Measurements from ENCODE around the gene MMEL1. TPM values are rescaled to one million over a fixed set of nuclear protein-coding genes. Genes with fewer than 3 reads are reported as not detected.
"Not testable (repeated sequence)": the region's sequence is repeated elsewhere in the genome, so short reads cannot be mapped to it uniquely, and the experiment has no call there.

The MMEL1 gene
- total RNA-seq, 1 experiment from 2014 or later = not detected

- not testable (repeated sequence) for H3K27ac ChIP-seq; H3K36me3 ChIP-seq; H3K9me3 ChIP-seq (replicated peaks); H3K4me3 ChIP-seq; DNase-seq
- H3K4me1 ChIP-seq = peaks cover 10% of the 10 kb centered on the region
- peaks cover 24% of the 10 kb centered on the region for H3K27me3 ChIP-seq
These were observed 83.3 kb downstream of the MMEL1 start for GRCh38 chr1:2549367-2550029.

GRCh38 chr1:2548068-2548589 lies 84.7 kb downstream of the MMEL1 start:
- no peaks in the 10 kb centered on the region for H3K36me3 ChIP-seq
- no peak overlapping the region for H3K4me3 ChIP-seq
- H3K27ac ChIP-seq = no peak overlapping the region
- peak; percentile 70 to 82 for DNase-seq
- peaks cover 18% of the 10 kb centered on the region for H3K27me3 ChIP-seq
- no peaks in the 10 kb centered on the region for H3K9me3 ChIP-seq (replicated peaks)
- peaks cover 24% of the 10 kb centered on the region for H3K4me1 ChIP-seq

GRCh38 chr1:2547210-2548067 lies 85.4 kb downstream of the MMEL1 start:
- Histone ChIP-seq H3K4me1 (peaks cover 27% of the 10 kb centered on the region), H3K36me3 (no peaks in the 10 kb centered on the region), H3K27ac (no peak overlapping the region), H3K9me3 (replicated peaks) (no peaks in the 10 kb centered on the region), H3K4me3 (no peak overlapping the region), H3K27me3 (peaks cover 18% of the 10 kb centered on the region)
- no peak for DNase-seq

GRCh38 chr1:2546515-2547209 lies 86.2 kb downstream of the MMEL1 start:
- H3K27me3 ChIP-seq = peaks cover 20% of the 10 kb centered on the region
- no peaks in the 10 kb centered on the region for H3K36me3 ChIP-seq
- DNase-seq = peak in 1 of 2 experiments; percentile 52
- no peaks in the 10 kb centered on the region for H3K9me3 ChIP-seq (replicated peaks)
- H3K4me1 ChIP-seq = peaks cover 27% of the 10 kb centered on the region
- no peak overlapping the region for H3K27ac ChIP-seq
- H3K4me3 ChIP-seq = no peak overlapping the region

GRCh38 chr1:2545754-2546514 lies 86.9 kb downstream of the MMEL1 start:
- Histone ChIP-seq H3K36me3 (no peaks in the 10 kb centered on the region), H3K27me3 (peaks cover 19% of the 10 kb centered on the region; the same call in 1 of the 2 replicates), H3K4me3 (no peak overlapping the region), H3K27ac (no peak overlapping the region), H3K9me3 (replicated peaks) (no peaks in the 10 kb centered on the region), H3K4me1 (peaks cover 30% of the 10 kb centered on the region)
- peak; percentile 67 to 70 for DNase-seq

GRCh38 chr1:2544875-2545640 lies 87.8 kb downstream of the MMEL1 start:
- Histone ChIP-seq H3K4me1 (peaks cover 30% of the 10 kb centered on the region), H3K27me3 (peaks cover 23% of the 10 kb centered on the region; the same call in 1 of the 2 replicates), H3K27ac (peak overlapping the region; percentile 30), H3K36me3 (no peaks in the 10 kb centered on the region), H3K4me3 (no peak overlapping the region), H3K9me3 (replicated peaks) (no peaks in the 10 kb centered on the region)
- peak; percentile 67 to 82 for DNase-seq

GRCh38 chr1:2544093-2544874 lies 88.5 kb downstream of the MMEL1 start:
- Histone ChIP-seq H3K4me3 (no peak overlapping the region), H3K9me3 (replicated peaks) (no peaks in the 10 kb centered on the region), H3K27ac (peak overlapping the region; percentile 30), H3K36me3 (no peaks in the 10 kb centered on the region), H3K27me3 (peaks cover 20% of the 10 kb centered on the region; the same call in 1 of the 2 replicates), H3K4me1 (peaks cover 30% of the 10 kb centered on the region)
- DNase-seq = peak; percentile 61 to 74

- H3K27me3 ChIP-seq = peaks cover 17% of the 10 kb centered on the region; the same call in 1 of the 2 replicates
- H3K9me3 ChIP-seq (replicated peaks) = no peaks in the 10 kb centered on the region
- no peaks in the 10 kb centered on the region for H3K36me3 ChIP-seq
- peaks cover 30% of the 10 kb centered on the region for H3K4me1 ChIP-seq
- DNase-seq = peak; percentile 74 to 85
- peak overlapping the region; percentile 30 for H3K27ac ChIP-seq
- H3K4me3 ChIP-seq = peak overlapping the region; percentile 22
These were observed 89.2 kb downstream of the MMEL1 start for GRCh38 chr1:2543543-2544092.

GRCh38 chr1:2542246-2542915 lies 90.4 kb downstream of the MMEL1 start:
- H3K27me3 ChIP-seq = peaks cover 17% of the 10 kb centered on the region; the same call in 1 of the 2 replicates
- no peak for DNase-seq
- H3K4me1 ChIP-seq = peaks cover 30% of the 10 kb centered on the region
- no peak overlapping the region for H3K27ac ChIP-seq
- H3K36me3 ChIP-seq = no peaks in the 10 kb centered on the region
- H3K9me3 ChIP-seq (replicated peaks) = no peaks in the 10 kb centered on the region
- no peak overlapping the region for H3K4me3 ChIP-seq

GRCh38 chr1:2541619-2542245 lies 91.1 kb downstream of the MMEL1 start:
- DNase-seq = peak; percentile 69 to 78
- Histone ChIP-seq H3K36me3 (no peaks in the 10 kb centered on the region), H3K4me1 (peaks cover 30% of the 10 kb centered on the region), H3K27ac (no peak overlapping the region), H3K9me3 (replicated peaks) (no peaks in the 10 kb centered on the region), H3K27me3 (peaks cover 13% of the 10 kb centered on the region; the same call in 1 of the 2 replicates), H3K4me3 (no peak overlapping the region)

- peaks cover 18% of the 10 kb centered on the region; the same call in 1 of the 2 replicates for H3K27me3 ChIP-seq
- no peak overlapping the region for H3K27ac ChIP-seq
- H3K4me1 ChIP-seq = peaks cover 30% of the 10 kb centered on the region
- no peak overlapping the region for H3K4me3 ChIP-seq
- no peaks in the 10 kb centered on the region for H3K36me3 ChIP-seq
- no peak for DNase-seq
- no peaks in the 10 kb centered on the region for H3K9me3 ChIP-seq (replicated peaks)
These were observed 91.9 kb downstream of the MMEL1 start for GRCh38 chr1:2540816-2541492.
